HG03097 (cell line): ENCODE data around the gene GLDN.
"Not testable (repeated sequence)": the region's sequence is repeated elsewhere in the genome, so short reads cannot be mapped to it uniquely, and the experiment has no call there.

Experiments used
- ATAC-seq: cut with Tn5 transposase; IDR thresholded peaks from one replicate; pipeline ENCODE4 v1.9.1; 2021; ENCODE audit not compliant: unreplicated experiment, low FRiP score

GLDN gene

DNA sequence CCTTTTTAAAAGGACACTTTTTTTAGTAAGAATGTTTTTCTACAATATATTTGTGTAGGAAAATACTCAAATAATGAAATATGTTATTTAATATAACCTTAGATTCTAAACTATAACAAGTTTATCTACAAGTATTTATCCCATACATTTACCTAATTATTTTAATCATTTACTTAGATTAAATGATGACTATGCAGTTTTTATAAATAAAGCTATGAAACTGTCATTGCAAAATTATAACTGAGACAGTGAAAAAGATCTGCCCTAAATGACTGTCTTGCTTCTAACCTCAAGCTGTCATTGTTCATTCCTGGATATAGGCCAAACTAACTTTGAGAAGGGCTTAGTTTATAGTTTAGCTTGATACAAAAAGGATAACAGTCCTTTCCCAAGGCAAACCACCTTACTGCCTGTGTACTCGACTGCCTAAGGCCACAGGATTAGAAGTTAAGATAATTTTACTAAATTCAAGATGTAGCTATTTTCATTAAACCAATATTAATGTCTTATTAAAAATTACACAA is 84.1 kb downstream of the GLDN start:
- no peak for ATAC-seq

DNA sequence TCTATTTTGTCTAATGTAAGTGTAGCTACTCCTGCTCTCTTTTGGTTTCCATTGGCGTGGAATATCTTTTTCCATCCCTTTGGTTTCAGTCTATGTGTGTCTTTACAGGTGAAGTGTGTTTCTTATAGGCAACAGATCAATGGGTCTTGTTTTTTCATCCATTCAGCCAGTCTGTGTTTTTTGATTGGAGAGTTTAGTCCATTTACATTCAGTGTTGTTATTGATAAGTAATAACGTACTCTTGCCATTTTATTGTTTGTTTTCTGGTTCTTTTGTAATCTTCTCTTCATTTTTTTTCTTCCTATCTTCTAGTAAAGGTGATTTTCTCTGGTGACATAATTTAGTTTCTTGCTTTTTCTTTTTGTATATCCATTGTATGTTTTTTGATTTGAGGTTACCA is 97.1 kb downstream of the GLDN start:
- no peak for ATAC-seq

DNA sequence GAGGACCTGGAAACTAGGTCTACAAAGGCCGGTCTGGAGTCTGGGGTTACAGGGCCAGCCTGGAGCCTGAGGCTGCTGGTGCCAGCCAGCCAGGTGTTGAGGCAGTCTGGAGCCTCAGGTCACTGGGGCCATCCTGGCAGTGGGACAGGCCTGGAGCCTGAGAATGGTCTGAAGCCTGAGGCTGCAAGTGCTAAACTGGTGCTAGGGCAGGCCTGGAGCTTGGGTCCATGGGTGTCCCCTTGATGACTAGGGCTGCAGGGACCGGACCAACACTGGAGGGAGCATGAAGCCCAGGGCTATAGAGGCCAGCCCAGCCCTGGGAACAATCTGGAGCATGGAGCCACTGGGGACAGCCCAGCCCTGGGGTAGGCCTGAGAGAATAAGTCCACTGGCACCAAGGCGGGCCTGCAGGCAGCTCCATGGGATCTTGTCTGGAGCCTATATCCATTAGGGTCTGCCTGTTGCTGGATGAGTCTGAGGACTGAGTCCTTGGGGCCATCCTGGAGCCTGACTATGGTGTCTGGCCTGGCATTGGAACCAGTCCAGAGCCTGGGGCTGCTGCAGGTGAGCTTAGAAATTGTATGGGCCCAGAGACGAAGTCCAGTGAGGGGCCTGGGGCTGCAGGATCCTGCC is 101.9 kb downstream of the GLDN start:
- no peak for ATAC-seq

DNA sequence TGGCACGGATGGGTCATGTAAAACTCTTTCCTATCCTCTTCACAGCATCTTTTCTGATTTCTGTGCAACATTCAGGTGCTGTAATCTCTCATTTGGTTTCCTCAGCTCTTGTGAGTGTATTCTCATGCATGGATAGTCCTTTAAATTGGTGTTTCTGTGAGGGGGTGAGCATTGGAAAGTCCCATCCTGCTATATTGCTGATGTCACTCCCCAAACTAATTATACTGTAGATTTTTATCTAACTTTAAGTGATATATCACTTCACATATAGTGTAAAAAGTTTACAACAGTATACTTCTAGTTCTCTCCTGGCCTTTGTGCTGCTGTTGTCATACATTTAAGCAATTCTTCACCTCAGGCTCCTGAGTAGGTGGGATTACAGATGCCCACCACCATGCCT is 102.7 kb downstream of the GLDN start:
- no peak for ATAC-seq

DNA sequence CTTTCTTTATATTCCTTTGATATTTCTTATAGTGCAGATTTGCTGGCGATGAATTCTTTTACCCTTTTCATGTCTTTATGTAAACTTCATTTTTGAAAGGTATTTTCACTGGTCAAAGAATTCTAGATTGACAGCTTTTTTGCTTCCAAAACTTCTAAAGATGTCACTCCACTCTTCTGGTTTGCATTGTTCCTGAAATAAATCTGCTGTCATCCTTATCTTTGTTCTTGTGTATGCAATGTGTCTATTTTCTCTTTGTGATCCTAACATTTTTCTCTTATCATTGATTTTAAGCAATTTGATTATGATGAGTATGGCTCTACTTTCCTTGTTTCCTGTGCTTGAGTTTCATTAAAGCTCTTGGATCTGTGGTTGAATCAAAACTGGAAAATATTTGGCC is 103.4 kb downstream of the GLDN start:
- ATAC-seq, result no peak

DNA sequence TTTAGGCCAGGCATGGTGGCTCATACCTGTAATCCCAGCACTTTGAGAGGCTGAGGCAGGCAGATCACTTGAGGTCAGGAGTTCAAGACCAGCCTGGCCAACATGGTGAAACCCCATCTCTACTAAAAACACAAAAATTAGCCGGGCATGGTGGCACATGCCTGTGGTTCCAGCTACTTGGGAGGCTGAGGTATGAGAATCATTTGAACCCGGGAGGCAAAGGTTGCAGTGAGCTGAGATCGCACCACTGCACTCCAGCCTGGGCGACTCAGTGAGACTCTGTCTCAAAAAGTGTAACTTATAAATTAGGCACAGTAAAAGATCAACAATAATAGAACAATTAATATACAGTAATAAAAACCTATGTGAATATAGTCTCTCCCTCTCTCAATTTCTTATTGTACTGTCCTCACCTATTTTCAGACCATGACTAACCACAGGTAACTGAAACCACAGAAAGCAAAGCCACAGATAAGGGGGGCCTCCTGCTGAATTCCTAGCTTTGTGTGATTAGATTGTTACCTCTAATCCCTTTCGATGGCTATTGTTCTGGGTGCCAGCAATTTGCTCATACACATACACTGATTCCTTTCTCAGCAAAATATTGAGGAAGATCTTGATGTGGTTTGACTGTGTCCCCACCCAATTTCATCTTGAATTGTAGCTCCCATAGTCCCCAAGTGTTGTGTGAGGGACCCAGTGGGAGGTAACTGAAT is 104.7 kb downstream of the GLDN start:
- ATAC-seq, result not testable (repeated sequence)

DNA sequence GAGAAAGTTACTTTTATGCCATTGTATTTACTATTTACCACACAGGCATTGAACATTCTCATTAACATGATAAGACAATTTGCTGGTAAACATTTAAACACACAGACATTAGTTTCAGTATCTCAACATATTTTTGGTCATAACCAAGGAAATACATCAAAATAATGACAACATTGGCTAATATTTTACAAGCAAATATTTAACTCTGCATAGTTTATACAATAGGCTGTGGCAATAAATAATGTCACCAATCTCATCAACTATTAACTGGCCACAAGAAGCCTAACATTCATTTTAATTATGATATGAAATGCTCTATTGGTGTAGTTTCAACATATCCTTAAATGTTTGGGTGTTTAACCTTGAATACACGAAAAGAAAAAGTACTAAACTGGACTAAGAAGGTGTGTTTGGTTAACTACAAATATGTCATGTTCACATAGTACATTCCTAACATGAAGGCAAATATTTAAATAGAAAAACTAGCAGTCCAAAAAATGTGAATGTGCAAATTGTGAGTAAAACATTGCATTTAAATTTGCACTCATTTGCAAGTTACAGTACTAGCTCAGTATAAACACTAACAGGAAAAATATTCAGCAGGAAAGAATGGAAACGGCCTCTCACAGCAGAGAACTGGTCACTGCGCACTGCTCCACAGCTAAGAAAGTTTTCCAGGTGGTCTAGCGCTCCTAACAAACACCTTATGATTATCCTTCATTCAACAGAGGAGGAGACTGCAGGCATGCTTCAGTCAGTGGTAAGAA is 106.6 kb downstream of the GLDN start:
- ATAC-seq, result no peak

DNA sequence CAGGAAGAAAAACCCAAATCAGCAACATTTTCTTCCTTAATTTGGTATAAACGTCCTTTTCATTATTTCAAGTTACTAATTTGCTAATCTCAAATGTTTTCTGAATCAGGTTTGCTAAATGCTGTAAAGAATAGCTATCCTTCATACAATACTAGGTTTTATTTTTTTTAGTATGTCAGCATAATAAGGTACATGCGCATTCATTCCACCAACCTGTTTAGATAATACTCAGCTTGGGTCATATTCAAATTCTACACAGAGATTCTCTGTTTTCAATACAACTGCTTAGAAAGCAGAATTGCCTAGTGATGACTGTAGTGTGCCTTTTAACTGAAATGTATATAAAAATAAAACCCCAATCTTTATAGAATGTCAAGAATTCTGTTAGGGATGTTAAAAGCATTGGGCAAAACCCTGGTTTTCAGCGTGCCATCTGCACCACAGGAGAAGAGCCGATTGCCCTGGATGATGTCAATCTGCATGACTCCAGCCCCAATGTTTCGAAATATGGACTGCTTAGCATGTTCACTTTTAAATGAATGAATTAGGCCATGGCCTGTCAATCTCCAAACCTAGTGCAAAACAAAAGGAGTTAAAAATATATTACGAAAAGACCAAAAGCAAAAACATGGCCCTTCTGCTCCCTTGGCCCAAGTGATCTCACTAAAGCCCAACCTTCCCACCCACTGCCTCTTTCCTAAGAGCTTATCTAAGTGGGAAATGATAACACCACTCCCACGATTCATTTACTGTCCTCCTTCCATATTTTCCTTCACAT is 107.4 kb downstream of the GLDN start:
- no peak for ATAC-seq

DNA sequence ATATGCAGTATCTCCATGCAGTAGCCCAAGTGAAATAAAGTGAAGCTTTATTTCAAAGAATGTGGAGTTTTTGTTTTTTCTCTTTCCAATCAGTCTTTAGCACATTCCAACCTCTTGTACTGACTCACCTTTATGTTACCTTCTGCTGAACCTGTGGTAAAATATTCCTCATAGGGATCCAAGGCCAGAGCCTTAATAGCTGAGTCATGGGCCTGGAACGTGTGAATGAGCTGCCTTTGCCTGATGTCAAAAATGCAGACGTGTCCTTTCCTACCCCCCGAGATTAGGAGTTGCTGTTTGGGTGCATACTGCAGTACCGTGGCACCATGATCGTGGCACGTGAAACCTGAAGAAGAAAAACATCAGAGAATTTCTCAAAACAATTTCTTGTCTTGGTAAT is 108.5 kb downstream of the GLDN start:
- ATAC-seq, result no peak
